IPS-18a (cell line): ENCODE measurements around the gene ZKSCAN1.

ENCODE experiments used
- H3K27ac ChIP-seq: one replicate; pipeline ENCODE4 v1.5.1; 2013; ENCODE audit warnings: low read length
- H3K27me3 ChIP-seq: one replicate; pipeline ENCODE4 v1.6.1; 2013; ENCODE audit warnings: mild to moderate bottlenecking, low read length; ENCODE audit not compliant: control insufficient read depth, insufficient read depth
- H3K36me3 ChIP-seq: one replicate; pipeline ENCODE4 v1.6.1; 2013; ENCODE audit warnings: low read depth, low read length; ENCODE audit not compliant: control insufficient read depth
- H3K4me1 ChIP-seq: one replicate; pipeline ENCODE4 v1.6.1; 2013; ENCODE audit warnings: low read depth, low read length; ENCODE audit not compliant: control insufficient read depth
- H3K4me3 ChIP-seq: one replicate; pipeline ENCODE4 v1.5.1; 2013; ENCODE audit warnings: low read length
- H3K9ac ChIP-seq: one replicate; pipeline ENCODE4 v1.6.1; 2013; ENCODE audit warnings: mild to moderate bottlenecking, low read length, moderate library complexity
- H3K9me3 ChIP-seq: one replicate; pipeline ENCODE4 v1.6.1; 2013; ENCODE audit warnings: low read depth, low read length; ENCODE audit not compliant: control insufficient read depth

The ZKSCAN1 gene

GRCh38 chr7:100088095-100088620, 72.8 kb downstream of the ZKSCAN1 start:
- Histone ChIP-seq H3K4me1 (peaks cover 4% of the 10 kb centered on the region), H3K27ac (peak overlapping the region; percentile 62), H3K9ac (peak overlapping the region; percentile 88), H3K9me3 (no peaks in the 10 kb centered on the region), H3K36me3 (peaks cover 26% of the 10 kb centered on the region), H3K27me3 (no peaks in the 10 kb centered on the region), H3K4me3 (peak overlapping the region; percentile 80)

- Histone ChIP-seq H3K36me3 (peaks cover 33% of the 10 kb centered on the region), H3K27ac (peak within 1 kb of the TSS; percentile 62), H3K9ac (peak within 1 kb of the TSS; percentile 88), H3K4me1 (no peaks in the 10 kb centered on the region), H3K4me3 (peak within 1 kb of the TSS; percentile 80), H3K9me3 (no peaks in the 10 kb centered on the region), H3K27me3 (no peaks in the 10 kb centered on the region)
These were observed 73.4 kb downstream of the ZKSCAN1 start, which contains the start of gene COPS6 for GRCh38 chr7:100088621-100089457. COPS6 (plus strand) TSS chr7:100088969; CDS start chr7:100088991, 22 bp downstream.

- Histone ChIP-seq H3K9me3 (no peaks in the 10 kb centered on the region), H3K36me3 (peaks cover 41% of the 10 kb centered on the region), H3K27ac (no peak overlapping the region), H3K4me3 (peak overlapping the region; percentile 80), H3K4me1 (no peaks in the 10 kb centered on the region), H3K9ac (peak overlapping the region; percentile 88), H3K27me3 (no peaks in the 10 kb centered on the region)
These were observed 74.2 kb downstream of the ZKSCAN1 start for GRCh38 chr7:100089458-100090196.

GRCh38 chr7:100090527-100091410, 75.4 kb downstream of the ZKSCAN1 start:
- Histone ChIP-seq H3K27ac (no peak overlapping the region), H3K9me3 (no peaks in the 10 kb centered on the region), H3K4me3 (no peak overlapping the region), H3K4me1 (no peaks in the 10 kb centered on the region), H3K36me3 (peaks cover 52% of the 10 kb centered on the region), H3K9ac (no peak overlapping the region), H3K27me3 (no peaks in the 10 kb centered on the region)
